Measurements from ENCODE around the gene NAA60.

NAA60 gene
- 10.9 to 34.4 (median 22.4) reads per million in 18 experiments for total RNA-seq

GRCh38 chr16:3443108-3444031, at the start of gene NAA60, which contains the start of gene ZNF597:
Gene NAA60, plus strand, starts transcription at chr16:3443680. Its CDS starts 32,548 bp downstream, at chr16:3476228.
Gene ZNF597, minus strand, starts transcription at chr16:3443504. Its CDS starts 351 bp downstream, at chr16:3443153.
- peak; percentile 95 for DNase-seq

DNA sequence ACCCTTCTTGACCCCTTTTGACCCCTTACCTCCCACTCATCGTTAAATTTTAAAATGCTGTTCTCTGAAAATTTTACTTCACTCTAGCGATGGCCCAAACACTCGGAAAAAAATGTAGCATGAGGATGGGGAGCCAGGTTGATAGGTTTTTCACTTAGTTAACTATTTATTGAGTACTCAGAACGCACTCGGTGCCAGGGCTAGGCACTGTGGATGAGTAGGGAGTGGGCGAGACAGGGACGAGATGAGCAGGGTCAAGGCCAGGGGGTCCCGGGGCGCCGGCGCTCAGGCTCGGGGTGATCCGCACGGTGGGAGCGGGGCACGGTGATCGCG, 43.1 kb upstream of the NAA60 start:
- DNase-seq = no peak

GRCh38 chr16:3400779-3401688, 42.4 kb upstream of the NAA60 start, which contains the start of the genes ZNF174 and ZSCAN32:
Gene ZNF174, plus strand, starts transcription at chr16:3401215. Its CDS starts 790 bp downstream, at chr16:3402005.
Gene ZSCAN32, minus strand, starts transcription at chr16:3401004. Its CDS starts 3,447 bp downstream, at chr16:3397557.
- DNase-seq = peak; percentile 100

GRCh38 chr16:3401719-3402397, 41.6 kb upstream of the NAA60 start:
- no peak for DNase-seq

DNA sequence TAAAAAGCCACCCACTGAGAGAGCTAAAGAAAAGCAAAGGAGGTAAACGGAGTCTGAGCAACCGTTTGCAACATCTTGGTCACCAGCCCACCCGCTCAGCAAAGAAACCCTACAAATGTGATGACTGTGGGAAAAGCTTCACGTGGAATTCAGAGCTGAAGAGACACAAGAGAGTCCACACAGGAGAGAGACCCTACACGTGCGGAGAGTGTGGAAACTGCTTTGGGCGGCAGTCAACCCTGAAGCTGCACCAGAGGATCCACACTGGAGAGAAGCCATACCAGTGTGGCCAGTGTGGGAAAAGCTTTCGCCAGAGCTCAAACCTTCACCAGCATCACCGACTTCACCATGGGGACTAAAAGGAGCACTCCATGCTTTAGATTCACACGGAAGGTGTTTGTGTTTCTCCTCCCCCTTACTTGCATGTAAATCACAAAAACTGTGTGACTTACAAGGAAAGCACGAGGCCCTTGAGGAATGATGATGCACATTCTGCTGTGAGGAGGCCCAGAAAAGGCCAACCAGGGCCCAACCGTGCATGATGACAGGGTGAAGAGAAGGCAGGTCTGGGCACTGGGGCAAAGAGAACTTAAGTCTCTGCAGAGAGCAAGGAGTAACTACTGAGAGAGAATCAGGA, 34.8 kb upstream of the NAA60 start:
- DNase-seq = no peak

DNA sequence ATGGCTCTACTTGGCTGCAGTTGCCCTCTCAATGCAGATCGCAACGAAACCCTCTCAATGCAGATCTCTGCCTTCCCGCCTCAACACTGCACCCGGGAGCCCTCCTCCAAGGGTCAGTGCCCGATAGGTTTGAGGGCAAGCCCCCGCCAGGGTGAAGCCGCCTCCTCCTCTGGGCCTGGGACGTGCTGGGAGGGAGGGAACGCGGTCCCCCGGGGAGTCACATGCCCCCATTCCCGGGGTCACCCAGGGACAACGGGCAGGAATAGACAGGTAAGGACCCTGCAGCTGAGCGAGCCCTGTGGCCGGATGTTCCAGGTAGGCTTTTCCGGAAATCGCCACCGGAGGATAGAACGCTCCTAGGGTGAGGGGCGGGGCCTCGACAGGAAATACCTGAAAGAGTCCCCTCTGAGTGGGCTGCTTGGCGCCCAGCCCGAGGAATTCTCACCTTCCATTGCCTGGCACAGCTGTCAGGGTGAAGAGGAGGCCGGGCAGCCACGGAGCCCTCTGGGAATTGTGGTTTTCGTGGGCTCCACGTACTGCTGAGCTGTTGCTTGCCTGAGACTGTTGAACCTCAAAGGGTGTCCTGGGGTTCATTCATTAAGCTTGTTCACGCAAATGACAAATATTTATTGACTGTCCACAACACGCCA, 29.6 kb upstream of the NAA60 start:
- no peak for DNase-seq

DNA sequence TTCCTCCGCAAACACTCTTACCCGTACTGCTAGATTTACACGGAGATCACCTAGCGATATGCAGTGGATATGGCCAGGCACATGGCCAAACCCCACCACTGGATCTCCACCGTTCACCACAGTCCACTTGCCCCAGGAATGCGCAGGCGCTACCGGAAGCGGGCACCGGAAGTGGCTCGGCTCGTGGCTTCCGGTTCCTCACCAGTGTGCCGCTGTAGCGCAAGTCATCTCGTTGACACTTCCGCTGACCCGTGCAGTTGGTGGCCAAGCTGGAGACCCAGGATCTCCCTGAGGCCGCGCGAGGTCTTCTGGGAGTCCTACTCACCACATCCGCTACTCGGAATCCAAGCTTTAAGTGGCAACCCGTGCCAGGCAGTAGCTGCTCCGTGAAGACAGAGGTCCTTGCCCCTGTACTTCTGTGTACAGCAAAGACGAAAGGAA, 11.7 kb upstream of the NAA60 start:
- DNase-seq = peak; percentile 67 to 73

GRCh38 chr16:3434373-3434772, 9.1 kb upstream of the NAA60 start:
- no peak for DNase-seq

- no peak for DNase-seq
Observed at GRCh38 chr16:3439637-3440036, 3.8 kb upstream of the NAA60 start.

DNA sequence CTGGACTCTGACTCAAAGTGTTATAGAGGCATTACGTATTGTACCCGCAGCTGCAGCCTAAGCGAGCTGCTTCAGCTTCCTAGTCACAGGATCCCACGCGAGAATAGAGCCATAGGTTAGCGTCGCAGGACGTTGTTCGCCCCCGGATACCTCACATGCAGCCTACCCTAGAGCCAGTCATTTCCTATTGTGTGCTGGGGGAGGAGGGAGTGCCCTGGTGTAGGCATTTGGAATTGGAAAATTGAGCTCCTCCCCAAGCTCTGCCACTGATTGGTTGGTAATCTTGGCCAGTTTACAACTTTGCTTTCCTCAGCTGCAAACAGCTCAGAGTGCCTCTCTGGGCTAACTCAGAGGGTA, 530 bp downstream of the NAA60 start:
- peak; percentile 84 to 92 for DNase-seq

GRCh38 chr16:3454093-3454492, 10.6 kb downstream of the NAA60 start:
- DNase-seq = no peak

DNA sequence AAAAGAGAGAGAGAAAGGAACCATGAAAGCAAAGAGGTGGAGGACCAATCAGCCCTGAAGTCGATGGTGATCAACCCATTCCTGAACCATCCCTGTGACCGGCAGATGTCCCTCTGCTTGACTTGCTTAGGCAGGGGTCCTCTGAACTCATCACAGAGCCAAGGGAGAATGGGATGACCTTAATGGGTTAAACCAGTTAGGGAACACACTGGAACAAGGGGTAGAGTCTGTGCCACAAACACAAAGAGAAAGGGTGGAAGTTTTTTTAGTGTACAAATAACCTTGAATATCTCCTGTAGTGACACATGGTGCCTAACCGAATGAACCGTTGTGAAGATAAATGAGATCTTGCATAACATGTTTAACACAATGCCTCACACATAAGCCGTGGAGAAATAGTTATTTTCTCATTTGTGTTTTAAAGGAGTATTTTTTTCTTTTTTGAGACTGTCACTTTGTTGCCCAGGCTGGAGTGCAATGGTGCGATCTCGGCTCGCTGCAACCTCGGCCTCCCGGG, 11.2 kb downstream of the NAA60 start:
- no peak for DNase-seq

GRCh38 chr16:3457434-3458252, 14.2 kb downstream of the NAA60 start:
- peak; percentile 91 to 94 for DNase-seq

- peak in 1 of 2 donors; percentile 15 for DNase-seq
Observed at GRCh38 chr16:3458278-3458851, 14.9 kb downstream of the NAA60 start.

DNA sequence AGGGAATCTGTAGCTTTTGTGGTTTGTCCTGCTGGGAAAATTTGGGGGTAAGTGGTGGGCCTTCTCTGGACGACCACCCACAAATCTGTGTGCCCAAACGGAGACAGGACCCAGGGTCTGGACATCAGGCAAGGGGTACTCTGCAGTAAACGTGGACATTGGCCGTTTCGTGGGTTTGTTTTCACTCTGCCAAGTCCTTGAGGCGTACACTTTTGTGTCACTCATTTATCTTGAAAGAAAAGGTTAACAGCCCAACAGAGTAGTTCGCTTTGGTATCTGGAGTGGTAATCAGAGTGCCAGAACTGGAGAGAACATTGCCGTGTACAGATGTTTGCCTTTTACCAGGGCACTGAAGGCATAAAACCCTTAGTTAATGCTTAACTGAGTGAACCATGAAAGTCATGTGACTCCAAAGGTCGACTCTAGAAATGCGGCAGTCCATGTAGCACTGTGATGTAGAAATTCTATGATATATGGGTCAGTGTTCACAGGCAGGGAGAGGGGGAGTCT, 15.4 kb downstream of the NAA60 start:
- DNase-seq = peak; percentile 17 to 24

GRCh38 chr16:3459401-3460090, 16.1 kb downstream of the NAA60 start:
- no peak for DNase-seq

DNA sequence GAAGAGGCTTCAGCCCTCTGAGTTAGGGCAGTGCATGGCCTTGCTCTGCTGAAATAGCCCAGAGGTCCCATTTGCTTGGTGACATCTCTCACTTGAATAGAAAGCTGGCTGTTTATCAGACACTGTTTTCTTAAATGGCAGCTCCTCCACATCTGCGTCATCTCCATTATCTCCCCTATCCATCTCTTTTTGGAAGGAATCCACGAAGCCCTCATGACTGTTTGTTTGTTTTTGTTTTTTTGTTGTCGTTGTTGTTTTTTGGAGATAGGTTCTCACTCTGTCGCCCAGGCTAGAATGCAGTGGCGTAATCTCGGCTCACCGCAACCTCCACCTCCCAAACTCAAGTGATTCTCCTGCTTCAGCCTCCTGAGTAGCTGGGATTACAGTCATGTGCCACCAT, 16.6 kb downstream of the NAA60 start:
- DNase-seq = no peak

- DNase-seq = no peak
Observed at GRCh38 chr16:3460585-3460984, 17.1 kb downstream of the NAA60 start.

GRCh38 chr16:3461151-3461550, 17.7 kb downstream of the NAA60 start:
- DNase-seq = peak in 1 of 2 donors; percentile 21
